A549 (cell line): ENCODE measurements around the gene SPRR2B. TPM values are rescaled to one million over a fixed set of nuclear protein-coding genes. Genes with fewer than 3 reads are reported as not detected.
"Not testable (repeated sequence)": the region's sequence is repeated elsewhere in the genome, so short reads cannot be mapped to it uniquely, and the experiment has no call there.

Source experiments
- ATAC-seq, 2 experiments: fragments of 200-7000 bp in 1 of 2; fragments of >200 bp in 1 of 2; cut with Nextera tagmentation in 1 of 2; cut with Tn5 transposase in 1 of 2; 3 replicates each; pipeline versions ENCODE4 v1.8.0 to v1.9.1; 2018 to 2020; ENCODE audit warnings: mild to moderate bottlenecking in 1 of 2, moderate library complexity in 1 of 2
- CTCF ChIA-PET: fragments of 300-600 bp; sonication (Branson Sonifier 250); formaldehyde crosslinking; extraction: SDS; loops from one replicate; lab custom pipeline; 2021; ENCODE audit warnings: antibody characterized with exemption, inconsistent platforms; lab: Yijun Ruan, JAX
- POLR2A ChIA-PET: fragments of 350-600 bp; formaldehyde crosslinking; extraction: SDS; loops from one replicate; lab custom pipeline; 2021; ENCODE audit warnings: antibody characterized with exemption, inconsistent platforms; lab: Yijun Ruan, JAX
- DNase-seq, 2 experiments: peaks; one replicate each; pipeline versions ENCODE4 v3.0.0 to v3.0.0-alpha.2; 2011 to 2016; ENCODE audit warnings: low read depth in 1 of 2, low spot score in 1 of 2
- FAIRE-seq: peaks from 2 replicates; lab custom pipeline; 2011; peaks lifted over from hg19 to GRCh38; lab: Jason Lieb, UNC
- H3K27ac ChIP-seq, 2 experiments: fragments of >200 bp; sonication (Bioruptor Twin); formaldehyde crosslinking; 3 replicates each; pipeline ENCODE4 v1.5.1; 2016 to 2017
- H3K4me1 ChIP-seq: fragments of >200 bp; sonication (Bioruptor Twin); formaldehyde crosslinking; 3 replicates; pipeline ENCODE4 v1.6.1; 2016
- H3K4me2 ChIP-seq: fragments of >200 bp; sonication (Bioruptor Twin); formaldehyde crosslinking; 3 replicates; pipeline ENCODE4 v1.6.1; 2016
- H3K4me3 ChIP-seq: fragments of >200 bp; sonication (Bioruptor Twin); formaldehyde crosslinking; 3 replicates; pipeline ENCODE4 v1.5.1; 2016
- H3K9me3 ChIP-seq: fragments of >200 bp; sonication (Bioruptor Twin); formaldehyde crosslinking; 3 replicates; pipeline ENCODE4 v1.6.1; 2016
- BHLHE40 ChIP-seq: IDR thresholded peaks from 2 replicates; pipeline ENCODE4 v1.6.1; 2012; ENCODE audit warnings: low read depth, low read length, inconsistent platforms
- CEBPB ChIP-seq, 2 experiments: fragments of >200 bp in 1 of 2; sonication (Bioruptor Twin) in 1 of 2; formaldehyde crosslinking in 1 of 2; IDR thresholded peaks; 2 replicates each; pipeline ENCODE4 v1.6.1; 2012 to 2016
- CHD4 ChIP-seq: fragments of 200-600 bp; sonication (generic); IDR thresholded peaks from 2 replicates; pipeline ENCODE4 v1.6.1; 2016; ENCODE audit warnings: antibody characterized with exemption, mild to moderate bottlenecking, borderline replicate concordance
- CTCF ChIP-seq: fragments of >200 bp; sonication (Bioruptor Twin); formaldehyde crosslinking; IDR thresholded peaks from 3 replicates; pipeline ENCODE4 v1.5.1; 2016
- E2F6 ChIP-seq: IDR thresholded peaks from 2 replicates; pipeline ENCODE4 v1.6.1; 2012; ENCODE audit warnings: low read depth, borderline replicate concordance
- EP300 ChIP-seq, 2 experiments: fragments of >200 bp; sonication (Bioruptor Twin); formaldehyde crosslinking; IDR thresholded peaks; 2 replicates in 1 of 2; 3 replicates in 1 of 2; pipeline ENCODE4 v1.6.1; 2016 to 2017
- FOSL2 ChIP-seq, 2 experiments: fragments of 450-650 bp in 1 of 2; fragments of >200 bp in 1 of 2; sonication (Bioruptor Twin) in 1 of 2; formaldehyde crosslinking; IDR thresholded peaks; 2 replicates each; pipeline versions ENCODE4 v1.5.0 to v1.6.1; 2016 to 2020; ENCODE audit warnings: mild to moderate bottlenecking in 1 of 2, moderate library complexity in 1 of 2
- HMGXB4 ChIP-seq: fragments of 250-450 bp; sonication (Bioruptor Pico); IDR thresholded peaks from 2 replicates; pipeline ENCODE4 v1.5.0; 2021; ENCODE audit warnings: mild to moderate bottlenecking, moderate library complexity, borderline replicate concordance
- HOXA7 ChIP-seq: fragments of 250-450 bp; sonication (Bioruptor Pico); IDR thresholded peaks from 2 replicates; pipeline ENCODE4 v1.5.0; 2020; ENCODE audit warnings: mild to moderate bottlenecking, moderate library complexity
- HOXB5 ChIP-seq: fragments of 250-450 bp; sonication (Bioruptor Pico); IDR thresholded peaks from 2 replicates; pipeline ENCODE4 v1.5.0; 2020; ENCODE audit warnings: mild to moderate bottlenecking, moderate library complexity
- JUNB ChIP-seq: fragments of >200 bp; sonication (Bioruptor Twin); formaldehyde crosslinking; IDR thresholded peaks from 2 replicates; pipeline ENCODE4 v1.6.1; 2016
- KDM1A ChIP-seq: fragments of 200-600 bp; sonication (generic); IDR thresholded peaks from 2 replicates; pipeline ENCODE4 v1.6.1; 2016; ENCODE audit warnings: low read depth, mild to moderate bottlenecking
- KDM5A ChIP-seq: fragments of 200-600 bp; sonication (generic); IDR thresholded peaks from 2 replicates; pipeline ENCODE4 v1.6.1; 2016; ENCODE audit warnings: antibody characterized with exemption, mild to moderate bottlenecking
- MAFK ChIP-seq: fragments of 450-650 bp; IDR thresholded peaks from 2 replicates; pipeline ENCODE4 v1.6.1; 2014; ENCODE audit not compliant: partially characterized antibody
- NFE2L2 ChIP-seq: fragments of 150-350 bp; conservative IDR thresholded peaks from 2 replicates; pipeline ENCODE4 v1.6.1; 2014; ENCODE audit warnings: low read length
- NR3C1 ChIP-seq: fragments of >200 bp; sonication (Bioruptor Twin); formaldehyde crosslinking; IDR thresholded peaks from 3 replicates; pipeline ENCODE4 v1.6.1; 2017
- POLR2AphosphoS2 ChIP-seq: conservative IDR thresholded peaks from 2 replicates; pipeline ENCODE4 v1.6.1; 2012; ENCODE audit warnings: low read length, improper control_type of control experiment, inconsistent platforms
- RAD21 ChIP-seq, 2 experiments: fragments of >200 bp in 1 of 2; sonication (Bioruptor Twin) in 1 of 2; formaldehyde crosslinking in 1 of 2; IDR thresholded peaks in 1 of 2; conservative IDR thresholded peaks in 1 of 2; 2 replicates in 1 of 2; 3 replicates in 1 of 2; pipeline ENCODE4 v1.6.1; 2012 to 2018; ENCODE audit warnings: inconsistent platforms in 1 of 2
- REST ChIP-seq: fragments of 200-600 bp; sonication (generic); IDR thresholded peaks from 2 replicates; pipeline ENCODE4 v1.6.1; 2016; ENCODE audit warnings: antibody characterized with exemption, mild to moderate bottlenecking, moderate library complexity
- RFX5 ChIP-seq: fragments of 450-650 bp; IDR thresholded peaks from 2 replicates; pipeline ENCODE4 v1.7.1; 2014; ENCODE audit warnings: antibody characterized with exemption, mild to moderate bottlenecking, moderate library complexity
- WGBS: methylation state at CpG from one replicate; pipeline ENCODE4 v1.1.6; 2017; ENCODE audit errors: missing lambda C conversion rate; 5-methylcytosine and 5-hydroxymethylcytosine counted together
- polyA plus RNA-seq, 4 experiments: library from polyadenylated mRNA; depleted of rRNA in 3 of 4; stranded (reverse); fragments of >200 nt; fragmentation: RNase III in 1 of 4; extraction: RNeasy Plus Mini Kit Qiagen cat#74134 plus additional on column Dnase treatment in 1 of 4; gene quantifications; 2 replicates in 3 of 4; 3 replicates in 1 of 4; pipeline ENCODE4 v1.2.3, GENCODE V29; 2011 to 2017

The SPRR2B gene
- polyA plus RNA-seq, 2 of the 4 experiments (the other 2 are of a cell fraction) = not detected

GRCh38 chr1:153058826-153059784 lies 12.3 kb downstream of the SPRR2B start:
- TF ChIP-seq NR3C1 = no peak
- no peak for TF ChIP-seq CHD4
- TF ChIP-seq HMGXB4 (CRISPR knock-in tag) = no peak
- TF ChIP-seq E2F6 = no peak
- TF ChIP-seq HOXB5 = no peak
- no peak for TF ChIP-seq EP300 (IDR thresholded peaks at IDR 0.05)
- no peak for TF ChIP-seq HOXA7 (CRISPR knock-in tag)
- FAIRE-seq (peak; percentile 92), DNase-seq (no peak), ATAC-seq (peak; percentile 43 to 47; a peak in 2 of 6 replicates)
- ChIA-PET POLR2A (no interaction called here), CTCF (interaction anchor here (0.6 to 1.7 kb wide), 3 partner anchors 9 to 406 kb away, joined by 3 to 6 read pairs (median 3); no protein-coding TSS in a partner anchor)
- Histone ChIP-seq H3K9me3 (no peaks in the 10 kb centered on the region), H3K4me3 (no peak overlapping the region), H3K4me1 (no peaks in the 10 kb centered on the region), H3K27ac (no peak overlapping the region), H3K4me2 (no peak overlapping the region)
- WGBS = 9% methylated on average over 6 of the region's 6 CpGs

GRCh38 chr1:153058154-153058553 lies 13.3 kb downstream of the SPRR2B start:
- CTCF ChIA-PET = interaction anchor here (1.2 to 1.7 kb wide), 4 partner anchors 9 to 25 kb away, joined by 3 to 6 read pairs (median 3); no protein-coding TSS in a partner anchor
- H3K27ac ChIP-seq = no peak overlapping the region
- no peak overlapping the region for H3K4me2 ChIP-seq
- H3K4me3 ChIP-seq = no peak overlapping the region
- FAIRE-seq (peak; percentile 28), DNase-seq (peak in 1 of 2 experiments; percentile 10), ATAC-seq (peak in 1 of 2 experiments; percentile 65; a peak in 2 of 6 replicates)
- no peaks in the 10 kb centered on the region for H3K9me3 ChIP-seq
- WGBS = 3% methylated on average over 2 of the region's 2 CpGs
- TF ChIP-seq JUNB (no peak), POLR2AphosphoS2 (no peak), FOSL2 (IDR thresholded peaks at IDR 0.05) (no peak), FOSL2 (CRISPR knock-in tag; IDR thresholded peaks at IDR 0.05) (no peak), CTCF (peak; percentile 12; the same call in 1 of the 3 replicates)
- POLR2A ChIA-PET = no interaction called here
- H3K4me1 ChIP-seq = no peaks in the 10 kb centered on the region

- CTCF ChIA-PET = interaction anchor here (1.2 to 1.3 kb wide), 3 partner anchors 9 to 26 kb away, joined by 3 read pairs; no protein-coding TSS in a partner anchor
- no peak for TF ChIP-seq MAFK
- TF ChIP-seq REST = no peak
- TF ChIP-seq HOXA7 (CRISPR knock-in tag) = no peak
- TF ChIP-seq RAD21 (conservative IDR thresholded peaks at IDR 0.05 in 1 of 2, IDR thresholded peaks at IDR 0.05 in 1 of 2) = no peak
- TF ChIP-seq JUNB = no peak
- no peak for TF ChIP-seq CEBPB (IDR thresholded peaks at IDR 0.05)
- no peak for TF ChIP-seq RFX5
- no peak for TF ChIP-seq NFE2L2
- TF ChIP-seq BHLHE40 = no peak
- TF ChIP-seq KDM5A = no peak
- no peak for TF ChIP-seq KDM1A
- TF ChIP-seq, all 56 proteins: peak for 0
- peak; percentile 82 for FAIRE-seq
- POLR2A ChIA-PET = no interaction called here
- WGBS = 2% methylated on average over 2 of the region's 2 CpGs
- no peak for DNase-seq
- no peak within 1 kb of the TSS for H3K4me2 ChIP-seq
- ATAC-seq = no peak
- no peak within 1 kb of the TSS for H3K4me3 ChIP-seq
- no peaks in the 10 kb centered on the region for H3K4me1 ChIP-seq
- H3K27ac ChIP-seq = no peak within 1 kb of the TSS
- H3K9me3 ChIP-seq = no peaks in the 10 kb centered on the region
Measured at GRCh38 chr1:153057375-153057774, 14.0 kb downstream of the SPRR2B start, which contains the start of gene SPRR2A. Gene SPRR2A, minus strand, starts transcription at chr1:153057512. Its CDS starts 777 bp downstream, at chr1:153056735.

- H3K4me2 ChIP-seq, H3K27ac ChIP-seq, H3K4me1 ChIP-seq, H3K9me3 ChIP-seq, CTCF ChIA-PET, H3K4me3 ChIP-seq, FAIRE-seq, POLR2A ChIA-PET, DNase-seq: not testable (repeated sequence)
- peak; percentile 45 to 54; a peak in 3 of 6 replicates for ATAC-seq
- WGBS = 0% methylated on average over 3 of the region's 3 CpGs
Measured at GRCh38 chr1:153056111-153056510, 15.3 kb downstream of the SPRR2B start.
